GM18508 (cell line): ENCODE data around the gene ZFP3.
"Not testable (repeated sequence)": the region's sequence is repeated elsewhere in the genome, so short reads cannot be mapped to it uniquely, and the experiment has no call there.

ENCODE experiments used
- ATAC-seq: cut with Tn5 transposase; IDR thresholded peaks from one replicate; pipeline ENCODE4 v1.9.1; 2021; ENCODE audit warnings: moderate number of reproducible peaks; ENCODE audit not compliant: insufficient read depth, unreplicated experiment

The ZFP3 gene

GRCh38 chr17:5123343-5124124 lies 45.3 kb downstream of the ZFP3 start:
- no peak for ATAC-seq

GRCh38 chr17:5124125-5124760 lies 46.0 kb downstream of the ZFP3 start:
- not testable (repeated sequence) for ATAC-seq

- not testable (repeated sequence) for ATAC-seq
Measured at GRCh38 chr17:5124896-5125295, 46.6 kb downstream of the ZFP3 start.

- no peak for ATAC-seq
Measured at GRCh38 chr17:5126719-5127488, 48.6 kb downstream of the ZFP3 start.

- no peak for ATAC-seq
Measured at GRCh38 chr17:5127910-5128309, 49.6 kb downstream of the ZFP3 start.

GRCh38 chr17:5128387-5128786 lies 50.1 kb downstream of the ZFP3 start:
- ATAC-seq: not testable (repeated sequence)

GRCh38 chr17:5128905-5129535 lies 50.8 kb downstream of the ZFP3 start:
- ATAC-seq: no peak

GRCh38 chr17:5129770-5130169 lies 51.5 kb downstream of the ZFP3 start:
- ATAC-seq: not testable (repeated sequence)

- ATAC-seq: not testable (repeated sequence)
Measured at GRCh38 chr17:5130261-5130660, 52.0 kb downstream of the ZFP3 start.

- ATAC-seq: not testable (repeated sequence)
Measured at GRCh38 chr17:5130687-5131086, 52.4 kb downstream of the ZFP3 start.

- no peak for ATAC-seq
Measured at GRCh38 chr17:5131146-5131715, 53.0 kb downstream of the ZFP3 start.

- not testable (repeated sequence) for ATAC-seq
Measured at GRCh38 chr17:5131799-5132502, 53.7 kb downstream of the ZFP3 start.

GRCh38 chr17:5132503-5133225 lies 54.4 kb downstream of the ZFP3 start:
- not testable (repeated sequence) for ATAC-seq

- ATAC-seq: no peak
Measured at GRCh38 chr17:5133311-5133710, 55.0 kb downstream of the ZFP3 start.

GRCh38 chr17:5133961-5134360 lies 55.7 kb downstream of the ZFP3 start:
- not testable (repeated sequence) for ATAC-seq

GRCh38 chr17:5134571-5134970 lies 56.3 kb downstream of the ZFP3 start:
- ATAC-seq: not testable (repeated sequence)

- ATAC-seq: not testable (repeated sequence)
Measured at GRCh38 chr17:5135131-5135712, 57.0 kb downstream of the ZFP3 start.

GRCh38 chr17:5135726-5136579 lies 57.7 kb downstream of the ZFP3 start:
- no peak for ATAC-seq
